Stimulated activated CD4-positive, alpha-beta T cell treated with anti-CD3 and anti-CD28 coated beads, Interleukin-15, amount 100 ng/mL, for 1 hour (primary cell): Measurements from ENCODE around the gene PSMD2.
A peak's percentile ranks its signal among the peaks of the same experiment; 100 is the strongest.
"Not testable (repeated sequence)": the region's sequence is repeated elsewhere in the genome, so short reads cannot be mapped to it uniquely, and the experiment has no call there.

Experiments used
- DNase-seq, 2 donors: peaks; one replicate each; pipeline ENCODE4 v3.0.0-alpha.2; 2020; ENCODE audit warnings: low read depth in 1 of 2, low spot score in 1 of 2

PSMD2 gene

DNA sequence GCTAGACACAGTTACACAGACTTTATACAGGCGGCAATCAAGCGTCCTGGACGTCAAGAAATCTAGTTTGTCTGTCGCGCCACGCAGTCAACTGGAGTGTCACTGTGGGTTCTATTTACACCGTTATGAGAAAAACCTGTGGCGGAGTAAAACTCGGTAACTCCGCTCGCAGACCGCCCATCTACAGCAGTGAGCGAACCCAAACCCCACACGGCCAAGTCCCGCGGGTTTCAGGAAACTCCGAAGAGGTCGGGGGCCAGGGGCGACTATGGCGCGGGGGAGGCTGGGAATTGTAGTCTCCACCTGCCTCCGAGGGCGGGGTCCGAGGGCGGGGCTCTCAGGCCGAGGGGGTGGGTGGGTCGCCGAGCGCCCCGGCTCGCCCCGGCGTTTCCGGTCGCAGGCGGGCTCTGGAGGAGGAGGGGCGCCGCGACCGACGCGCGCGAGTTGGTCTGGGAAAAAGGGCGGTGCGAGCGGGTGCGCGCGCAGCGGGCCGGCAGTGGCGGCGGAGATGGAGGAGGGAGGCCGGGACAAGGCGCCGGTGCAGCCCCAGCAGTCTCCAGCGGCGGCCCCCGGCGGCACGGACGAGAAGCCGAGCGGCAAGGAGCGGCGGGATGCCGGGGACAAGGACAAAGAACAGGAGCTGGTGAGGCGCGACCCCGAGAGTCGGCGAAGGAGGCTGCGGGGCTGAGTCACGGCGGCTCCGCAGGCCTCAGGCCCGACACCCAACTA is at the start of gene PSMD2:
PSMD2 (plus strand) TSS at position 483 of the 729 bp plus-strand sequence; CDS start at position 509, 26 bp downstream.
- peak; percentile 97 to 98 for DNase-seq

- DNase-seq = peak; percentile 91 to 92
Measured at GRCh38 chr3:184249412-184250166, 49.5 kb upstream of the PSMD2 start, which contains the start of gene EEF1AKMT4. EEF1AKMT4 (plus strand) TSS chr3:184249672; CDS start chr3:184249695, 23 bp downstream.

- peak; percentile 76 to 81 for DNase-seq
Measured at GRCh38 chr3:184250167-184250828, 48.7 kb upstream of the PSMD2 start.

DNA sequence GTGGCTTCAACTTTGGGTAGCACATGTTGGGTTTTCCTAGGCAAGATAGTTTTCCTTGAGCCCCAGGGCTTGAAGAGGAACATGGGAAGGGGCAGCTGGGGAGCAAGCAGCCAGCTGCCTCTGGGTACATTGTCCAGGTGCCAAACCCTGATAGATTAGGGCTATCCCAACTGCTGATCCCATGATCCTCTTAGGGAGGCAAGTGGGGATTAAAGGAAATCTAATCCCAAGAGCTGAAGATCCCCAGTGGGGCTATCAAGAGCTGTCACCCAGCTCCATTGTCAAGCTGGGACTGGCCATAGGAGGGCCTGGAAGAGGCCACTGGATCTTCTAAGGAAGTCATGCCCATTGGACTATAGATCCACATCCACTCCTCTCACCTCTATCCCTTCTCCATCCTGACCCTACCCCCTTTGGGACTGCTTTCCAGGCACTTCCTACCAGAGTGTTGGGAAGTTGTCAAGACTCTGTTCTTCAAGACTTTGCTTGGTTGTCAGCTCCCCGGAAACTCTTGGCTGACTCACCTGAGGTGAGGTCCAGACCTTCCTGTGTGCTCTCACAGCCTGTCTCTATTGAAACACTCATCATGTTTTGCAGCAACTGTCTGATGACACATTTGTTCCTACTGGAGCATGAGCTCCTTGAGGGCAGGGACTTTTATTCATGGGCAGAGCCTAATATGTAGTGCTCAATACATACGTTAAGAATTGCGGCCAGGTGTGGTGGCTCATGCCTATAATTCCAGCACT is 43.6 kb upstream of the PSMD2 start:
- DNase-seq = no peak

DNA sequence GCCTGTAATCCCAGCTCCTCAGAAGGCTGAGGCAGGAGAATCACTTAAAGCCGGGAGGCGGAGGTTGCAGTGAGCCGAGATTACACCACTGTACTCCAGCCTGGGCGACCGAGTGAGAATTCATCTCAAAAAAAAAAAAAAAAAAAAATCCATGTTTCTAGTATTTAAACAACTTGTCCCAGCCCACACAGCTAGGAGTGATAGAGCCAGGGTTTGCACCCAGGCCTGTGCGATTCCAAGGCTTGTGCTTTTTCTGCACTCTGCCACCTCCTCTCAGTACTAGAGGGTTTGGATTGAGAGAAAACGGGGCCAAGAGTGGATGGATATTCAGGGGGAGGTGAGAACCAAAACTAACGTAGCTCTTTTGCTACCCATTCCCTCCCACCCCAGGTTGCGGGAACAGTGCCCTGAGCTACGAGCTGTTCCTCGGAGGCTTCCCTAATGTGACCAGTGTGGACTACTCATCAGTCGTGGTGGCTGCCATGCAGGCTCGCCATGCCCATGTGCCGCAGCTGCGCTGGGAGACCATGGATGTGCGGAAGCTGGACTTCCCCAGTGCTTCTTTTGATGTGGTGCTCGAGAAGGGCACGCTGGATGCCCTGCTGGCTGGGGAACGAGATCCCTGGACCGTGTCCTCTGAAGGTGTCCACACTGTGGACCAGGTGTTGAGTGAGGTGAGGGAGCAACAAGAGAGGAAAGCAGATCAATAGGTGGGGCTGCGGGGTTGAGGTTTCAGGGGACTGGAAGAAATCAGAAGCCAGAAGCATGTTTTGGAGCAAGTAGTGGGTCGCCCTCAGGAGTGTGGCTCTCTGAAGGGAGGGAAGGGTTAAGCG is 41.7 kb upstream of the PSMD2 start:
- no peak for DNase-seq

DNA sequence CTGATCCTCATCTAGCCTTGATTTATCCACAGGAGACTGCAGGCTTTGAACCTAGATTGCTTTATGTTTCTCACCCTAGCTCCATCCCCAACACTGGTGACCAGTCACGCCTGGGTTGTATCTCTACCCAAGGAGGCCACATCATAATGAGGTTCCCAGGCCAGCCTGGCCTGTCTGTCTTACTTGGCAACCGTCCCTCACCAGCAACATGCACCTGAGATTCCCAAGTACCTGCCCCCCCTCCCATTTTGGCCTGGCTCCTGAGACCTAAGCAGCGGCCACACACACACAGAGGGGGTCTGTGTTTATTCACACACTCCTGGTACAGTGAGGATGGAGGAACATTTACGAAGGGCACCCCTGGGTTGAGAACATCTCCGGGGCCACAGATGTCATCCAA is 40.1 kb upstream of the PSMD2 start:
- no peak for DNase-seq

GRCh38 chr3:184259396-184259877 is 39.6 kb upstream of the PSMD2 start:
- no peak for DNase-seq

DNA sequence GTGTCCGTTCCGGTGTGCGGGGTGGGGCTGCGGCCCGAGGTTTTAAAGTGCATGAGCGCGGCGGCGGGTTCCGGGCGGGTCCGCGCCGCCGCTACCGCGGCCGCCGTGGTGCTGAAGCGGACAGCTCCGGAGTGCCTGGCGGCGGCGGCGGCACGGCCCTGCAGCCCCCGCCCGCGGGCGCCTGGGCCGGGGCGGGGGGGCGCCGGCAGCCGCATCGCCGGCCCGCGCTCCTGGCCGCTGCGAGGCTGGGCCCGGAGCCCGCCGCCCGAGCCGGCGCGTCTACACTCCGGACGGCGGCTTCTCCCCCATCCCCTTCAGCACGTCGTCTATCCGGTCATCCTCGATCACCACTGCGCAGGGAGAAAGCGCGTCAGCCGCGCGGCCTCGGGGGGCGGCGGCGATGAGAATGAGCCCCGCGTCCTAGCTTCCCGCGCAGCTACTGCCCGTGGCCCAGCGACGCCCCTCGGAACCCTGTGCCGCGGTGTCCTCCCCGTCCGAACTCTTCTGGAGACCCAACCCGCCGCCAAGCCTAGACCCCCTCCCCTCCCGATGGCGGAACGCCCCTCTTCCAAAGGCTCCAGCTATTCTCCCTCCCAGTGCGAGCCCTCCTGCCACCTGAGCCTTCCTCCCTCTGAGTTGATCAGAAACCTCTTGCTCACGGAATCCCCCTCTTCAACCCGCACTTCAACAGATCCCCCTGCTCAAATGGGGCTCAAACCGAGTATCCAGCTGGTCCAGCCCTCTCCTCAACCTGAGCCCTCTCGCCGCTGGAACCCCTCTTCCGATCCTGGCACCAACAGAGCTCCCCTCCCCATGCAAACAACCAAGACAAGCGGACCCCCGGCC is 38.9 kb upstream of the PSMD2 start:
- peak in 1 of 2 donors; percentile 42 for DNase-seq

DNA sequence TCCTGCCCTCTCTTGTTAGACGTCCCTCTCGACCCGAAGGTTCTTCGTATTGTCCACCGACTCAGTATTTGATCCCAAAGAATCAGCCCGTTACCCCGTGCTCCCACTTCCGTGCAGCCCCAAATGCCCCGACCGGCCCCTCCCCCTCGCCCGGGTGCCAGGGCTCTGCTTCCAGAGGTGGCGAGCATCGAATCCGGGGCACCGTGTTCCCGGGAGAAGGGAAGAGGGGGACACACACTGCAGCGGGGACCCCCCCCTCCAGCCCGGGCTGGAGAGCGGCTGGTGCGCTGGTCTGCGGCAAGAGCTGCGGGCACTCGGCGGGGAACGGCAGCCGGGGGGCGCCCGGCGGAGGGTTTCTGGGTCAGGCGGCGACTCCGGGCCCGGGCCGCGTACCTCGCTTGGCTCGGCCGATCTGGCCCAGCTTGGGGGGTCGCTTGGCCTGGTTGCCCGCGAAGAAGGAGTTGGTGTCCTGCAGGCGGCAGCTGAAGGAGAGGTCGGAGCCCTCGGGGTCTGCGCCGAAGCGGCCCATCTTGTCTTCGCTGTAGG is 38.2 kb upstream of the PSMD2 start:
- DNase-seq = no peak

GRCh38 chr3:184261270-184261853 is 37.7 kb upstream of the PSMD2 start, which contains the start of gene CAMK2N2:
CAMK2N2 (minus strand) TSS chr3:184261553; CDS start chr3:184261285, 268 bp downstream.
- no peak for DNase-seq

GRCh38 chr3:184261854-184262763 is 36.9 kb upstream of the PSMD2 start:
- DNase-seq = no peak

DNA sequence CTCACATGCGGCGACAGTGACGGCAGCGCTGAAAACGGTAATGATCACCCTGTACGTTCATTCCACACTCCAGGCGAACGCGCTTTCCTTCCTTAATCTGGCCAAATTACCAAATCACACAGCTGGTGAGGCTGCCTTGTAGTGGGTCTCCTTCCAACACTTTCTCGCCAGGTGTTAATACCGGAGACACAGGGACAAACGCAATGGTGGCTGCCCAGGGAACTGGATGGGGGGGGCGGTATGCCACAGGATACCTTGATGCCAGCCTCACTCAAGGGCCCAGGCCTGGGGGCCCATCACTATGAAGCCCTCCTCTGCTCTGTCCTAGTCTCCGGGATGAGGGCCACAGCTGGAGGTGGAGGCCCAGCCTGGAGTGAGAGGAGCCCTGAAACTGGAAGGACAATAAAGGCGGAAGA is 36.3 kb upstream of the PSMD2 start:
- no peak for DNase-seq

DNA sequence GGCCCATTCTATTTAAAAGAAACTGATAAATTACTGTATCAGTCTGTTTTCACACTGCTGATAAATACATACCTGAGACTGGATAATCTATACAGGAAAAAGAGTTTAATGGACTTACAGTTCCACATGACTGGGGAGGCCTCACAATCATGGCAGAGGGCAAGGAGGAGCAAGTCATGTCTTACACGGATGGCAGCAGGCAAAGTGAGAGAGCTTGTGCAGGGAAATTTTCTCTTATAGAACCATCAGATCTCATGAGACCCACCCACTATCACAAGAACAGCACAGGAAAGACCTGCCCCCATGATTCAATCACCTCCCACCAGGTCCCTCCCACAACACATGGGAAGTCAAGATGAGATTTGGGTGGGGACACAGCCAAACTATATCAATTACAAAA is 31.8 kb upstream of the PSMD2 start:
- not testable (repeated sequence) for DNase-seq

GRCh38 chr3:184272269-184272668 is 26.8 kb upstream of the PSMD2 start:
- no peak for DNase-seq

GRCh38 chr3:184275381-184275701 is 23.7 kb upstream of the PSMD2 start:
- no peak for DNase-seq

DNA sequence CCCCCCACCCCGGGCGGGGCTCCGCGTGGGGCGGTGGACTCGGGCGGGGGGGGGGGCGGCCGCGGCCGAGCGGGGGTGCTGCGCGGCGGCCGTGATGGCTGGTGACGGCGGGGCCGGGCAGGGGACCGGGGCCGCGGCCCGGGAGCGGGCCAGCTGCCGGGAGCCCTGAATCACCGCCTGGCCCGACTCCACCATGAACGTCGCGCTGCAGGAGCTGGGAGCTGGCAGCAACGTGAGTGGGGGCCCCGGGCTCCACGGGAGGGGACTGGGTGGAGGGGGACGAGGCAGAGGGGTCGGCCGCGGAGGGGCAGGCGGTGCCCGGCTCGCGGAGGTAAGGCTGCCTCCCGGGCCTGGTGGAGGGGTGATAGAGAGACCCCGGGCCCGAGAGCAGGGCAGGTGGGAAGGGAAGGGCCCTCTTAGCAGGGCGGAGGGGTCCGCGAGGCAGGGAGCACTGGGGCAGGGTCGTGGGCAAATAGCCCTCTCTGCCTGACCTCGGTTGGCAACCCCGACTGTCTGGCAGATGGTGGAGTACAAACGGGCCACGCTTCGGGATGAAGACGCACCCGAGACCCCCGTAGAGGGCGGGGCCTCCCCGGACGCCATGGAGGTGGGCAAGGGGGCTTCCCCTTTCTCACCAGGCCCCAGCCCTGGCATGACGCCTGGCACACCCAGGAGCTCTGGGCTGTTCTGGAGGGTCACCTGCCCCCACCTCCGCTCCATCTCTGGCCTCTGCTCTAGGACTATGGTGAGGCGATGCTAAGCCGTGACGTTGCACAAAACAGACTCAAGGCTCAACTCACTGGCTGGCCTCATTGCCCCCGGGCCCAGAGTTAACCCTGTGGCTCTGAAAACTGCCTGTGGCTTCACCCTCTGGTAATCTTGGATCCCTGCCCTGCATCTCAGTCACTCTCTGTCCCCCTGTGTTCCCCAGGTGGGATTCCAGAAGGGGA is 22.8 kb upstream of the PSMD2 start, which contains the start of gene ECE2:
ECE2 (plus strand) TSS at position 62 of the 950 bp plus-strand sequence; CDS start at position 194, 132 bp downstream.
- DNase-seq = no peak
